Thymus (tissue), 11 donors: Measurements from ENCODE around the gene IQCK. TPM values are rescaled to one million over a fixed set of nuclear protein-coding genes. Genes with fewer than 3 reads are reported as not detected.

ENCODE experiments used
- DNase-seq, 9 donors: peaks; one replicate each; pipeline ENCODE4 v3.0.0-alpha.2; 2013; ENCODE audit warnings: low spot score in 9 of 9, low read depth in 6 of 9, missing footprints in 1 of 9
- H3K27ac ChIP-seq, 2 donors: one replicate each; pipeline ENCODE4 v1.5.1; 2013; ENCODE audit warnings: control low read depth in 1 of 2, low read depth in 1 of 2, low read length in 1 of 2, mild to moderate bottlenecking in 1 of 2, moderate library complexity in 1 of 2
- H3K27me3 ChIP-seq, 2 donors: one replicate each; pipeline ENCODE4 v1.5.1; 2013; ENCODE audit warnings: low read length in 1 of 2; ENCODE audit not compliant: control insufficient read depth in 2 of 2, insufficient read depth in 1 of 2
- H3K36me3 ChIP-seq, 2 donors: one replicate each; pipeline ENCODE4 v1.5.1; 2013; ENCODE audit warnings: low read length in 1 of 2, mild to moderate bottlenecking in 1 of 2, moderate library complexity in 1 of 2; ENCODE audit not compliant: control insufficient read depth in 2 of 2, insufficient read depth in 2 of 2
- H3K4me1 ChIP-seq, 2 donors: one replicate each; pipeline ENCODE4 v1.5.1; 2013; ENCODE audit warnings: low read length in 2 of 2; ENCODE audit not compliant: control insufficient read depth in 2 of 2, insufficient read depth in 2 of 2
- H3K4me3 ChIP-seq, 2 donors: one replicate each; pipeline ENCODE4 v1.5.1; 2013; ENCODE audit warnings: low read length in 2 of 2, control low read depth in 1 of 2, mild to moderate bottlenecking in 1 of 2
- H3K9me3 ChIP-seq, 2 donors: one replicate each; pipeline ENCODE4 v1.5.1; 2013; ENCODE audit warnings: low read length in 1 of 2, mild to moderate bottlenecking in 1 of 2; ENCODE audit not compliant: control insufficient read depth in 2 of 2, insufficient read depth in 1 of 2
- WGBS: extraction: QIAGEN DNeasy Blood & Tissue Kit; methylation state at CpG from one replicate; pipeline ENCODE4 v1.1.7; 2013; 5-methylcytosine and 5-hydroxymethylcytosine counted together
- polyA plus RNA-seq: library from polyadenylated mRNA; stranded (reverse); fragments of 200-250 nt; gene quantifications from one replicate; pipeline ENCODE4 v1.2.3, GENCODE V29; 2013
- total RNA-seq: library from RNA; stranded (reverse); fragments of 120-200 nt; gene quantifications from one replicate; pipeline ENCODE4 v1.2.4, GENCODE V29; 2013
- donor health status: healthy.

IQCK gene
- total and polyA plus RNA-seq, 2 donors: 3.7 to 10.2 TPM

- 39% methylated on average over 5 of the region's 5 CpGs for WGBS
- H3K36me3 ChIP-seq: no peaks in the 10 kb centered on the region
- H3K4me1 ChIP-seq: peaks cover 0 to 2% of the 10 kb centered on the region in 2 donors
- peak overlapping the region; percentile 11 to 16 for H3K27ac ChIP-seq
- no peaks in the 10 kb centered on the region for H3K27me3 ChIP-seq
- no peak overlapping the region for H3K4me3 ChIP-seq
- H3K9me3 ChIP-seq: no peaks in the 10 kb centered on the region
- peak in 1 of 9 donors; percentile 9 for DNase-seq
Measured at GRCh38 chr16:19830902-19831560, 113.0 kb downstream of the IQCK start.

GRCh38 chr16:19831678-19832077 is 113.6 kb downstream of the IQCK start:
- Histone ChIP-seq H3K9me3 (no peaks in the 10 kb centered on the region), H3K36me3 (no peaks in the 10 kb centered on the region), H3K4me3 (no peak overlapping the region), H3K27ac (no peak overlapping the region), H3K27me3 (no peaks in the 10 kb centered on the region), H3K4me1 (peaks cover 0 to 2% of the 10 kb centered on the region in 2 donors)
- WGBS: 92% methylated on average over 6 of the region's 6 CpGs
- DNase-seq: no peak

- 78% methylated on average over 3 of the region's 3 CpGs for WGBS
- Histone ChIP-seq H3K4me1 (peaks cover 0 to 2% of the 10 kb centered on the region in 2 donors), H3K27ac (no peak overlapping the region), H3K4me3 (no peak overlapping the region), H3K36me3 (no peaks in the 10 kb centered on the region), H3K9me3 (no peaks in the 10 kb centered on the region), H3K27me3 (no peaks in the 10 kb centered on the region)
- no peak for DNase-seq
Measured at GRCh38 chr16:19833176-19833575, 115.1 kb downstream of the IQCK start.

- Histone ChIP-seq H3K36me3 (no peaks in the 10 kb centered on the region), H3K4me3 (no peak overlapping the region), H3K4me1 (peaks cover 0 to 2% of the 10 kb centered on the region in 2 donors), H3K27ac (no peak overlapping the region), H3K9me3 (no peaks in the 10 kb centered on the region), H3K27me3 (no peaks in the 10 kb centered on the region)
- 96% methylated on average over 5 of the region's 5 CpGs for WGBS
- DNase-seq: no peak
Measured at GRCh38 chr16:19833581-19833980, 115.5 kb downstream of the IQCK start.

DNA sequence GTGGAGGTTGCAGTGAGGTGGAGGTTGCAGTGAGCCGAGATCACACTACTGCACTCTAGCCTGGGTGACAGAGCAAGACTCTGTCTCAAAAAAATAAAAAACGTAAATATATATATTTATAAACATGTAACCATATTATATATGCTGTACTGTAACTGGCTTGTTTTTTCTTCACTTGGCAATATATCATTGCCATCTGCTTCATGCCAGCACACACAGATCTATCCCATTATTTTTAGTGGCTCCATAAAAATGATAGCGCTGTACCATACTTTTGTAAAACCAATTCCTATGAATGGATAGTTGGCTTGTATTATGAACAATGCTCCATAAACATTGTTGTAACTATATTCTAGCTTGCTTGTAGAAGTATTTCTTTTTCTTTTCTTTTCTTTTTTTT is 117.1 kb downstream of the IQCK start:
- Histone ChIP-seq H3K9me3 (no peaks in the 10 kb centered on the region), H3K36me3 (no peaks in the 10 kb centered on the region), H3K27me3 (no peaks in the 10 kb centered on the region), H3K4me3 (no peak overlapping the region), H3K4me1 (peaks cover 0 to 2% of the 10 kb centered on the region in 2 donors), H3K27ac (no peak overlapping the region)
- DNase-seq: no peak
- 97% methylated on average over 3 of the region's 3 CpGs for WGBS

GRCh38 chr16:19835968-19836421 is 117.9 kb downstream of the IQCK start:
- DNase-seq: no peak
- H3K36me3 ChIP-seq: no peaks in the 10 kb centered on the region

GRCh38 chr16:19837331-19837980 is 119.4 kb downstream of the IQCK start:
- Histone ChIP-seq H3K27ac (no peak overlapping the region), H3K27me3 (no peaks in the 10 kb centered on the region), H3K36me3 (no peaks in the 10 kb centered on the region), H3K9me3 (no peaks in the 10 kb centered on the region), H3K4me1 (no peaks in the 10 kb centered on the region), H3K4me3 (no peak overlapping the region)
- 95% methylated on average over 6 of the region's 6 CpGs for WGBS
- DNase-seq: no peak

More at GRCh38 chr16:19835968-19836421, 117.9 kb downstream of the IQCK start:
- Histone ChIP-seq H3K4me3 (no peak overlapping the region), H3K27me3 (no peaks in the 10 kb centered on the region), H3K4me1 (peaks cover 0 to under 1% of the 10 kb centered on the region in 2 donors), H3K9me3 (no peaks in the 10 kb centered on the region), H3K27ac (no peak overlapping the region)

- 95% methylated on average over 13 of the region's 13 CpGs for WGBS
- no peaks in the 10 kb centered on the region for H3K27me3 ChIP-seq
- H3K9me3 ChIP-seq: no peaks in the 10 kb centered on the region
- no peaks in the 10 kb centered on the region for H3K36me3 ChIP-seq
- H3K4me3 ChIP-seq: no peak overlapping the region
- no peak overlapping the region for H3K27ac ChIP-seq
- DNase-seq: no peak
- H3K4me1 ChIP-seq: no peaks in the 10 kb centered on the region
Measured at GRCh38 chr16:19837984-19838707, 120.1 kb downstream of the IQCK start.

DNA sequence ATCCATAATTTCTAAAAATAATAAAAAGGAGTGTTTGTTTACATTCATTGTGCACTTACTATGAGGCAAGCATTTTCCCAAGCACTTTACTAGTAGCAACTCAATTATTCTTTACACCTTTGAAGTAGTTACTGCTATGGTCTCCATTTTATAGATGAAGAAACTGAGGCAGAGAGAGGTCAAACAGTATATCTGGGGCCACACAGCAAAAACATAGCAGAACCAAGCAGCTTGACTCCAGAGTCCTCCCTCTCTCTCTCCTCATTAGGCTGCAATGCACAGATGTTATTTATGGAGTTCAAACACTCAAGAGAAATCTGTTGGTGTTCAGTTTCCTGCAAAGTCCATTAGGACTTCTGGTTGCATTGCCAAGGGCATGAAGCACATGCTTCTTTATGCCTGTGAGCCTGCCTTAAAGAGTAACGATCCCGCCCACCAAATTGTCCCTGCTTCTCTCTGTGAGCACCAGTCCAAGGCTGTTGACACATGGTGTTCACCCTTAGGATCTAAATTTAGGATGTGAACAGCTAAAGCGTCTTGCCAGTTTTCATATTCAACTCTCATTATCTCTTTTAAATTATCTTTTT is 122.5 kb downstream of the IQCK start:
- Histone ChIP-seq H3K4me3 (no peak overlapping the region), H3K36me3 (no peaks in the 10 kb centered on the region), H3K27ac (no peak overlapping the region), H3K9me3 (no peaks in the 10 kb centered on the region), H3K27me3 (no peaks in the 10 kb centered on the region), H3K4me1 (no peaks in the 10 kb centered on the region)
- 89% methylated on average over 3 of the region's 3 CpGs for WGBS
- no peak for DNase-seq
